ENCODE results near the gene CASP14.
"Not testable (repeated sequence)": the region's sequence is repeated elsewhere in the genome, so short reads cannot be mapped to it uniquely, and the experiment has no call there.

The CASP14 gene

GRCh38 chr19:15050639-15051038 lies 1.4 kb downstream of the CASP14 start:
- CTCF ChIA-PET = no interaction called here
- TF ChIP-seq TARDBP (IDR thresholded peaks at IDR 0.05) (no peak), FOXK2 (IDR thresholded peaks at IDR 0.05) (no peak), ZNF384 (IDR thresholded peaks at IDR 0.05) (no peak)
- POLR2A ChIA-PET = no interaction called here

GRCh38 chr19:15062036-15062435 lies 12.8 kb downstream of the CASP14 start:
- no peak for DNase-seq (ENCODE audit: extremely low spot score)
- ChIA-PET CTCF (interaction anchor here (0.7 kb wide), 1 partner anchor 96 kb away, joined by 4 read pairs; no protein-coding TSS in a partner anchor), POLR2A (no interaction called here)
- TF ChIP-seq CTBP1 (IDR thresholded peaks at IDR 0.05; ENCODE audit: borderline replicate concordance) (no peak), L3MBTL2 (conservative IDR thresholded peaks at IDR 0.05) (no peak), FOXM1 (IDR thresholded peaks at IDR 0.05; ENCODE audit: borderline replicate concordance) (no peak), HDGF (IDR thresholded peaks at IDR 0.05; ENCODE audit: borderline replicate concordance) (no peak), TARDBP (IDR thresholded peaks at IDR 0.05) (no peak), SUZ12 (IDR thresholded peaks at IDR 0.05) (no peak), SP1 (IDR thresholded peaks at IDR 0.05) (no peak), ZNF384 (IDR thresholded peaks at IDR 0.05) (no peak), PKNOX1 (IDR thresholded peaks at IDR 0.05) (no peak), BHLHE40 (IDR thresholded peaks at IDR 0.05; ENCODE audit: borderline replicate concordance) (no peak), FOXA1 (IDR thresholded peaks at IDR 0.05) (no peak), ARNT (IDR thresholded peaks at IDR 0.05) (no peak), LEF1 (IDR thresholded peaks at IDR 0.05; ENCODE audit: borderline replicate concordance) (no peak), ELF4 (IDR thresholded peaks at IDR 0.05) (no peak), NFRKB (IDR thresholded peaks at IDR 0.05) (no peak), FOXK2 (IDR thresholded peaks at IDR 0.05) (no peak)

More at GRCh38 chr19:15050639-15051038, 1.4 kb downstream of the CASP14 start:
- DNase-seq (ENCODE audit: extremely low spot score) = no peak

DNA sequence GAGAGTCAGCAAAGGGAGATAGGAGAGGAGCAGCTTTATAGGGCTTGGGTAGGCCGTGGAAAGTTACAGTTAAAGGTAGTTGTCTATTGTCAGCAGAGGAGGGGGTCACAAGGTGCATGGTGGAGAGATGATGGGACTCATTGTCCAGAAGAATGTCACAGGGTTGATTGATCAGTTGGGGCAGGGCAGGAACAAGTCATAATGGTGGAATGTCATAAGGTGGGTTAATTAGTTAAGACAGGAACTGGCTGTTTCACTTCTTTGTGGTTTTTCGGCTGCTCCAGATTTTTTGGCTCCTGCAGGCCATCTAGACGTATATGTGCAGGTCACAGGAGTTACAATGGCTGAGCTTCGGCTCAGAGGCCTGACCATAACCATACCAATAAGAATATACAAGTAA lies 21.1 kb downstream of the CASP14 start:
- DNase-seq (ENCODE audit: extremely low spot score); POLR2A ChIA-PET; CTCF ChIA-PET: not testable (repeated sequence)

- no peak for DNase-seq (ENCODE audit: extremely low spot score)
- POLR2A ChIA-PET = interaction anchor here (0.6 to 1.0 kb wide), 2 partner anchors 19 to 35 kb away, joined by 3 read pairs; no protein-coding TSS in a partner anchor
- no peak for TF ChIP-seq ELF4 (IDR thresholded peaks at IDR 0.05)
- TF ChIP-seq HDGF (IDR thresholded peaks at IDR 0.05; ENCODE audit: borderline replicate concordance) = no peak
- TF ChIP-seq L3MBTL2 (conservative IDR thresholded peaks at IDR 0.05) = no peak
- no peak for TF ChIP-seq ARNT (IDR thresholded peaks at IDR 0.05)
- TF ChIP-seq FOXK2 (IDR thresholded peaks at IDR 0.05) = no peak
- no peak for TF ChIP-seq NFRKB (IDR thresholded peaks at IDR 0.05)
- no peak for TF ChIP-seq TARDBP (IDR thresholded peaks at IDR 0.05)
- no peak for TF ChIP-seq ZNF384 (IDR thresholded peaks at IDR 0.05)
- no peak for TF ChIP-seq FOXA1 (IDR thresholded peaks at IDR 0.05)
- no peak for TF ChIP-seq SUZ12 (IDR thresholded peaks at IDR 0.05)
- TF ChIP-seq PKNOX1 (IDR thresholded peaks at IDR 0.05) = no peak
- no peak for TF ChIP-seq FOXM1 (IDR thresholded peaks at IDR 0.05; ENCODE audit: borderline replicate concordance)
- no peak for TF ChIP-seq BHLHE40 (IDR thresholded peaks at IDR 0.05; ENCODE audit: borderline replicate concordance)
- no peak for TF ChIP-seq LEF1 (IDR thresholded peaks at IDR 0.05; ENCODE audit: borderline replicate concordance)
- TF ChIP-seq CTBP1 (IDR thresholded peaks at IDR 0.05; ENCODE audit: borderline replicate concordance) = no peak
- no peak for TF ChIP-seq SP1 (IDR thresholded peaks at IDR 0.05)
- CTCF ChIA-PET = interaction anchor here (0.6 to 1.6 kb wide), 3 partner anchors 10 to 77 kb away, joined by 4 to 8 read pairs (median 6); partner anchors contain the start of gene OR1I1
Measured at GRCh38 chr19:15072930-15073647, 23.8 kb downstream of the CASP14 start.

GRCh38 chr19:15074371-15074770 lies 25.1 kb downstream of the CASP14 start:
- no peak for DNase-seq (ENCODE audit: extremely low spot score)
- TF ChIP-seq ZNF384 (IDR thresholded peaks at IDR 0.05) = no peak
- TF ChIP-seq L3MBTL2 (conservative IDR thresholded peaks at IDR 0.05) = no peak
- no peak for TF ChIP-seq SUZ12 (IDR thresholded peaks at IDR 0.05)
- TF ChIP-seq NFRKB (IDR thresholded peaks at IDR 0.05) = no peak
- TF ChIP-seq PKNOX1 (IDR thresholded peaks at IDR 0.05) = no peak
- TF ChIP-seq SP1 (IDR thresholded peaks at IDR 0.05) = no peak
- no peak for TF ChIP-seq ELF4 (IDR thresholded peaks at IDR 0.05)
- TF ChIP-seq HDGF (IDR thresholded peaks at IDR 0.05; ENCODE audit: borderline replicate concordance) = no peak
- TF ChIP-seq FOXA1 (IDR thresholded peaks at IDR 0.05) = no peak
- no peak for TF ChIP-seq CTBP1 (IDR thresholded peaks at IDR 0.05; ENCODE audit: borderline replicate concordance)
- no peak for TF ChIP-seq FOXM1 (IDR thresholded peaks at IDR 0.05; ENCODE audit: borderline replicate concordance)
- TF ChIP-seq TARDBP (IDR thresholded peaks at IDR 0.05) = no peak
- no peak for TF ChIP-seq BHLHE40 (IDR thresholded peaks at IDR 0.05; ENCODE audit: borderline replicate concordance)
- no peak for TF ChIP-seq ARNT (IDR thresholded peaks at IDR 0.05)
- CTCF ChIA-PET = interaction anchor here (0.6 kb wide), 1 partner anchor 18 kb away, joined by 4 read pairs; no protein-coding TSS in a partner anchor
- POLR2A ChIA-PET = no interaction called here

GRCh38 chr19:15075806-15076205 lies 26.5 kb downstream of the CASP14 start:
- TF ChIP-seq L3MBTL2 (conservative IDR thresholded peaks at IDR 0.05) = no peak
- TF ChIP-seq FOXA1 (IDR thresholded peaks at IDR 0.05) = no peak
- TF ChIP-seq TARDBP (IDR thresholded peaks at IDR 0.05) = no peak
- TF ChIP-seq HDGF (IDR thresholded peaks at IDR 0.05; ENCODE audit: borderline replicate concordance) = no peak
- TF ChIP-seq PKNOX1 (IDR thresholded peaks at IDR 0.05) = no peak
- no peak for TF ChIP-seq ZNF384 (IDR thresholded peaks at IDR 0.05)
- POLR2A ChIA-PET = no interaction called here
- CTCF ChIA-PET = no interaction called here
- no peak for DNase-seq (ENCODE audit: extremely low spot score)

GRCh38 chr19:15080002-15080401 lies 30.7 kb downstream of the CASP14 start:
- DNase-seq (ENCODE audit: extremely low spot score); POLR2A ChIA-PET; CTCF ChIA-PET: not testable (repeated sequence)
